Fibroblast of mammary gland (primary cell): ENCODE results near the gene MT1E.

Source experiments
- DNase-seq: peaks from one replicate; pipeline ENCODE4 v3.0.0-alpha.2; 2010; ENCODE audit warnings: low read depth
- H3K4me3 ChIP-seq: 2 replicates; pipeline ENCODE4 v1.5.1; 2011; ENCODE audit warnings: low read depth, mild to moderate bottlenecking, low read length, moderate library complexity; ENCODE audit not compliant: control insufficient read depth
- CTCF ChIP-seq: conservative IDR thresholded peaks from 2 replicates; pipeline ENCODE4 v1.5.1; 2011; ENCODE audit warnings: low read depth, low read length, inconsistent platforms; ENCODE audit not compliant: control insufficient read depth, insufficient read depth

The MT1E gene

GRCh38 chr16:56610609-56611111 lies 14.9 kb upstream of the MT1E start:
- peak; percentile 73 for DNase-seq
- peak overlapping the region; percentile 81 for H3K4me3 ChIP-seq
- no peak for TF ChIP-seq CTCF

- H3K4me3 ChIP-seq = no peak overlapping the region
- peak; percentile 86 for DNase-seq
- no peak for TF ChIP-seq CTCF
These were observed 14.2 kb upstream of the MT1E start for GRCh38 chr16:56611281-56611833.

- TF ChIP-seq CTCF = no peak
- no peak overlapping the region for H3K4me3 ChIP-seq
- no peak for DNase-seq
These were observed 11.9 kb upstream of the MT1E start for GRCh38 chr16:56613706-56614105.

- H3K4me3 ChIP-seq = no peak overlapping the region
- no peak for TF ChIP-seq CTCF
- peak; percentile 67 for DNase-seq
These were observed 11.0 kb upstream of the MT1E start for GRCh38 chr16:56614549-56614991.

- TF ChIP-seq CTCF = no peak
- DNase-seq = peak; percentile 67
- H3K4me3 ChIP-seq = no peak overlapping the region
These were observed 10.2 kb upstream of the MT1E start for GRCh38 chr16:56615353-56615752.

GRCh38 chr16:56616608-56617211 lies 8.9 kb upstream of the MT1E start:
- peak overlapping the region; percentile 49 for H3K4me3 ChIP-seq
- DNase-seq = no peak
- no peak for TF ChIP-seq CTCF
